H4 (cell line): ENCODE results near the gene TBX5. TPM values are rescaled to one million over a fixed set of nuclear protein-coding genes. Genes with fewer than 3 reads are reported as not detected.
"Not testable (repeated sequence)": the region's sequence is repeated elsewhere in the genome, so short reads cannot be mapped to it uniquely, and the experiment has no call there.

Experiments
- DNase-seq: peaks from one replicate; pipeline ENCODE4 v3.0.0-alpha.2; 2015; ENCODE audit warnings: low spot score
- total RNA-seq: library from RNA; depleted of rRNA; stranded (reverse); fragments of >200 nt; shearing (Covaris generic); gene quantifications from 2 replicates; pipeline ENCODE4 v1.2.3, GENCODE V29; 2014

The TBX5 gene
- total RNA-seq, 1 experiment from 2014 or later = not detected

GRCh38 chr12:114384739-114385138 is 21.2 kb downstream of the TBX5 start:
- no peak for DNase-seq

GRCh38 chr12:114381177-114381576 is 24.8 kb downstream of the TBX5 start:
- DNase-seq = no peak

GRCh38 chr12:114371733-114372132 is 34.2 kb downstream of the TBX5 start:
- no peak for DNase-seq

GRCh38 chr12:114371250-114371649 is 34.7 kb downstream of the TBX5 start:
- DNase-seq = no peak

- no peak for DNase-seq
Observed at GRCh38 chr12:114368685-114369452, 37.1 kb downstream of the TBX5 start.

GRCh38 chr12:114361992-114362391 is 44.0 kb downstream of the TBX5 start:
- DNase-seq = no peak

GRCh38 chr12:114361545-114361944 is 44.4 kb downstream of the TBX5 start:
- DNase-seq = no peak

- no peak for DNase-seq
Observed at GRCh38 chr12:114360485-114360884, 45.5 kb downstream of the TBX5 start.

- DNase-seq = peak; percentile 13
Observed at GRCh38 chr12:114355389-114356088, 50.4 kb downstream of the TBX5 start.

GRCh38 chr12:114349239-114349638 is 56.7 kb downstream of the TBX5 start:
- DNase-seq = not testable (repeated sequence)

- no peak for DNase-seq
Observed at GRCh38 chr12:114347861-114348260, 58.1 kb downstream of the TBX5 start.

GRCh38 chr12:114344831-114345230 is 61.1 kb downstream of the TBX5 start:
- no peak for DNase-seq

- no peak for DNase-seq
Observed at GRCh38 chr12:114344303-114344663, 61.7 kb downstream of the TBX5 start.

GRCh38 chr12:114343585-114344302 is 62.2 kb downstream of the TBX5 start:
- no peak for DNase-seq

- no peak for DNase-seq
Observed at GRCh38 chr12:114342656-114343055, 63.3 kb downstream of the TBX5 start.

GRCh38 chr12:114341635-114342034 is 64.3 kb downstream of the TBX5 start:
- DNase-seq = no peak

- DNase-seq = no peak
Observed at GRCh38 chr12:114340231-114340630, 65.7 kb downstream of the TBX5 start.

- DNase-seq = no peak
Observed at GRCh38 chr12:114339626-114340025, 66.3 kb downstream of the TBX5 start.

- no peak for DNase-seq
Observed at GRCh38 chr12:114335607-114336006, 70.3 kb downstream of the TBX5 start.

- DNase-seq = no peak
Observed at GRCh38 chr12:114334395-114334794, 71.5 kb downstream of the TBX5 start.

- DNase-seq = no peak
Observed at GRCh38 chr12:114328292-114328691, 77.7 kb downstream of the TBX5 start.

- no peak for DNase-seq
Observed at GRCh38 chr12:114327765-114328164, 78.2 kb downstream of the TBX5 start.

- DNase-seq = no peak
Observed at GRCh38 chr12:114321524-114321923, 84.4 kb downstream of the TBX5 start.
